Fibroblast of skin of right quadriceps (primary cell): ENCODE results near the gene PCDHB5.
A peak's percentile ranks its signal among the peaks of the same experiment; 100 is the strongest.
"Not testable (repeated sequence)": the region's sequence is repeated elsewhere in the genome, so short reads cannot be mapped to it uniquely, and the experiment has no call there.

ENCODE experiments used
- DNase-seq: peaks from one replicate; pipeline ENCODE4 v3.0.0-alpha.2; 2013

Gene PCDHB5

GRCh38 chr5:141135030-141135717, at the start of gene PCDHB5:
Gene PCDHB5 (plus strand): TSS chr5:141135206. CDS start chr5:141135435, 229 bp downstream.
- DNase-seq = peak; percentile 2

GRCh38 chr5:141094481-141095262, 40.3 kb upstream of the PCDHB5 start, which contains the start of gene PCDHB2:
Gene PCDHB2 (plus strand): TSS chr5:141094615. CDS start chr5:141094791, 176 bp downstream.
- DNase-seq = peak; percentile 56

- no peak for DNase-seq
These were observed 39.8 kb upstream of the PCDHB5 start for GRCh38 chr5:141095263-141095641.

GRCh38 chr5:141096181-141096580, 38.8 kb upstream of the PCDHB5 start:
- DNase-seq = not testable (repeated sequence)

GRCh38 chr5:141096586-141096985, 38.4 kb upstream of the PCDHB5 start:
- DNase-seq = not testable (repeated sequence)

GRCh38 chr5:141100243-141100805, 34.7 kb upstream of the PCDHB5 start, which contains the start of gene PCDHB3:
Gene PCDHB3 (plus strand): TSS chr5:141100473. CDS start chr5:141100650, 177 bp downstream.
- peak; percentile 16 for DNase-seq

- no peak for DNase-seq
These were observed 33.9 kb upstream of the PCDHB5 start for GRCh38 chr5:141101059-141101458.

- DNase-seq = not testable (repeated sequence)
These were observed 32.9 kb upstream of the PCDHB5 start for GRCh38 chr5:141102070-141102469.

GRCh38 chr5:141102471-141102870, 32.5 kb upstream of the PCDHB5 start:
- DNase-seq = not testable (repeated sequence)

- DNase-seq = no peak
These were observed 29.7 kb upstream of the PCDHB5 start for GRCh38 chr5:141105350-141105749.

- DNase-seq = no peak
These were observed 15.8 kb upstream of the PCDHB5 start for GRCh38 chr5:141119250-141119649.

- DNase-seq = no peak
These were observed 13.4 kb upstream of the PCDHB5 start, which contains the start of gene PCDHB4 for GRCh38 chr5:141121563-141121962. Gene PCDHB4 (plus strand): TSS chr5:141121818. CDS start chr5:141121999, 181 bp downstream.

GRCh38 chr5:141121985-141122384, 13.0 kb upstream of the PCDHB5 start:
- no peak for DNase-seq

GRCh38 chr5:141123396-141124135, 11.4 kb upstream of the PCDHB5 start:
- DNase-seq = not testable (repeated sequence)

GRCh38 chr5:141127305-141127704, 7.7 kb upstream of the PCDHB5 start:
- no peak for DNase-seq

- no peak for DNase-seq
These were observed 786 bp downstream of the PCDHB5 start for GRCh38 chr5:141135718-141136266.

- not testable (repeated sequence) for DNase-seq
These were observed 2.3 kb downstream of the PCDHB5 start for GRCh38 chr5:141137346-141137745.

GRCh38 chr5:141149812-141150211, 14.8 kb downstream of the PCDHB5 start, which contains the start of gene PCDHB6:
Gene PCDHB6 (plus strand): TSS chr5:141150057. CDS start chr5:141150258, 201 bp downstream.
- no peak for DNase-seq

- no peak for DNase-seq
These were observed 15.4 kb downstream of the PCDHB5 start for GRCh38 chr5:141150224-141150992.

GRCh38 chr5:141150993-141151325, 16.0 kb downstream of the PCDHB5 start:
- DNase-seq = no peak

- not testable (repeated sequence) for DNase-seq
These were observed 16.6 kb downstream of the PCDHB5 start for GRCh38 chr5:141151632-141152031.

- DNase-seq = not testable (repeated sequence)
These were observed 17.1 kb downstream of the PCDHB5 start for GRCh38 chr5:141152096-141152495.
